Activated T-helper 1 cell treated with anti-CD3 and anti-CD28 coated beads, Interleukin-2, amount 50 U/mL, for 16 hours (primary cell): ENCODE data around the gene SCAANT1.
A peak's percentile ranks its signal among the peaks of the same experiment; 100 is the strongest.

Source experiments
- DNase-seq, 2 donors: peaks; one replicate each; pipeline ENCODE4 v3.0.0-alpha.2; 2020; ENCODE audit warnings: low read depth in 1 of 2, low spot score in 1 of 2

SCAANT1 gene

DNA sequence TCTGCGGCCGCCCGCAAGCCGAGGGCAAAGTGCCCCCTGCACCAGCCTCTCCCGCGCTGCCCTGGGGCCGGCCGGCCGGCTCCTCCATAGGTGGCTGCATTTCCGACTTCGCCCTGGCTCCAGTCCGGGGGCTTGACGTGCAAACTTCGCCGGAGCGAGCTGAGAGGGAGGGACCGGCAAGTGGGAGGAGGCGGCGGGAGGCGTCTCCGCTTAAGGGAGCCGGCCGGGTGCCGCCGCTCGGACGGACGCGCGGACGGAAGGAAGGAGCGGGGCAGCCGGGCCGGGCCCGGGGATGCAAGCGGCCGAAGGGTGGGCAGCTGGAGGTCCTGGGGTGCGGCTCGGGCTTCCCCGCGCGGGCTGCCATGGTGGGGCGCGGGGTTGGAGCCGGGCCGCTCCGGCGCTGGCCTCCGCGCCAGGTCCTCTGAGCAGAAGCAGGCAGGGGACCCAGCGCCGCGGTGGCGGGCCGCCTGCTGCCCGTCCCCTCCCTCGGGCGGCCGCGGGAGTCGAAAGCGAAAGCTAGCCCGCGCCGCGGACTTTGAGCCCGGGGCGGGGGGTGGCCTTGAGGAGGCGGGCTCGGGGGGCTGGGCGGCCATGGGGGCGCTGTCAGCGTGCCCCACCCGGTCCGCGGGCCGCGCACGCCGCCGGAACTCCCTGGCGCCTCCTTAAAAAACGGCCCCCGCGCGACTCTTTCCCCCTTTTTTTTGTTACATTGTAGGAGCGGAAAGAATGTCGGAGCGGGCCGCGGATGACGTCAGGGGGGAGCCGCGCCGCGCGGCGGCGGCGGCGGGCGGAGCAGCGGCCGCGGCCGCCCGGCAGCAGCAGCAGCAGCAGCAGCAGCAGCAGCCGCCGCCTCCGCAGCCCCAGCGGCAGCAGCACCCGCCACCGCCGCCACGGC, at the start of gene SCAANT1:
Gene SCAANT1, minus strand, starts transcription at position 511 of the 895 bp plus-strand sequence.
- DNase-seq = peak; percentile 58 to 74

DNA sequence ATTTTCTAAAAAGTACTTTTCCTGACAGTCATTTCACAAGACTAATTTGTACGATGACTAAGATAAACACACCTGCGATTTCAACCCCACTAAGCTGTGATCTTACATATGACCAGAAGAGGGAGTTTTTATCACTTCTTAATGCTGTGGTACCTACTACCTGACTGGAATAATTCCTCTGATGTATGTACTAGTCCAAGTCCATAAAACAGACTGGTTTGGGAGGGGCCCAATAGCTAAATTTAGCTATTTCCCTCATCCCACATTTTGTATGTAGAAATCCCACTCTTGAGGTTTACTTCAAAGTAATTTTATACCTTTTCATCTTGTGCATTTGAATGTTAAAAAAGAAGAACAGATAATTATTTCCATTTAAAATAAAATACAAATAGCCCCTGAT, 49.7 kb upstream of the SCAANT1 start:
- no peak for DNase-seq

DNA sequence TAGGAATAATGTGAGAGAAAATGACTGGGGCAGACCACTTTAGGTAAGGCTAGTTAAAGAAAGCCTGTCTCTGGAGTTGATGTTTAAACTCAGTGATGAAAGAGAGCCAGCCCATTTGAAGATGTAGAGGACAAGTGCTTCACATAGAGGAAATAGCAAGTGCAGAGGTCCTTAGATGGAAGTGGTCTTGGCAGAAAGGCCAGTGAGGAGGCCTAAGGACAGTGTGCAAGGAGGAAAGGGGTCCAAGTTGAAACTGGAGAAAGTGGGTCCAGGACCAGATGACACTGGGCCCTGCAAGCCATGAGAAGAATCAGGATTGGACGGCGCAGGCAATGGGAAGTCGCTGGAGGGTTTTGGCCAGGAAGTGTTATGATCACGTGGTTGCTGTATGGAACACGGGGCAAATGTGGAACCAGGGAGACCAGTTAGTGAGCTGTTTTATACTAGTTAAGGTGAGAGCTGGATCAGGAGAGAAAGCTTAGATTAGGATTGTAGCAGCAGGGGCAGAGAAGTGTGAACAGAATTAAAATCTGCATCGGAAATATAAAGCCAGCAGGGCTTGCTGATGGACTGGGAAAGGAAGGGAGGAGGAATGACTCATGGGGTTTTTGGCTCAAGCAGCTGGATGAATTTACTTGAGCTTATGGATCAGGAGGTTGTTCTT, 48.0 kb upstream of the SCAANT1 start:
- DNase-seq = no peak

DNA sequence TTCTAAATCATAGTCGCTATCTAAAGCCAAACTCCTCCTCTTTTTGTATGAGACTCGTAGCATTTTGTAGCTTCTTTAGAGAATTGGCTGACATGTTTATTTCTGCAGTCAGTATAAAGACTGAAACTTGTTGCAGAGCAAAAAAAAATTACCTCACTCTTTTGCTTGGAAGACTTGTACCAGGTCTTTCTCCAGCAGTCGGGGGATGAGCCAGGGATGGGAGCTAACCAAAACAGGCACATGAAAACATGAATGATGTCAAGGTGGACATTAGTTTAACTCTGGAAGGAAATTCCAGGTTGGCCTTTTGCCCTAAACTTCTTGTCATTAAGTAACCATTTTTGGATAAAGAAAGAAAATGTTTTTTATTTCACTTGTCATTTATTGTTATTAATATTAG, 47.0 kb upstream of the SCAANT1 start:
- no peak for DNase-seq

DNA sequence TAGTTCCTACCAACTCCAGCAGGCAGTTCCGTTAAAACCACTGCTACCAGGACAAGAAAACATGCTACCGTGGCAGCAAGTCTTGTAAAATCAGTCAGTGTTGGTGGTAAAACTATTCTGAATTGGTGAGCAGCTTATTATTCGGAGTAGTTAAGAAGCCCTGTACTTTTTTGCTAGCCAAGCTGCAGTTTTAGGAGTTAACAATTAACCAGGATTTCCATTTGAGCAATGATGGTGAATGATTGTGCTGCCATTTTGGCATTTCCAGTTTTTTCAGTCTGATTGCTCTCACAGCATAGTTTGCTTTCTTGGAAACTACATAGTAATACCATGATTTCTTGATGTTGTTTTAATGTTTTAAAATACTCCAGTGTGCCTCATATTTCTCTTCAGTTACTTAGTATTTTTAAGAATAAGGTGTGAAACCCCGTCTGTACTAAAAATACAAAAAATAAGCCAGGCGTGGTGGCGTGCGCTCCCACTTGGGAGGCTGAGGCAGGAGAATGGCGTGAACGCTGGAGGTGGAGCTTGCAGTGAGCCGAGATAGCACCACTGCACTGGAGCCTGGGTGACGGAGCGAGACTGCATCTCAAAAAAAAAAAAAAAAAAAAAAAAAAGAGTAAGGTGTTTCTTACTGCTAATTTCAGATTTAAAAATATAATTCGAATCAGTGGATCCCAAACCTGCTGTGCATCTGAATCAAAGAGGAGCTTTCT, 43.8 kb upstream of the SCAANT1 start:
- DNase-seq = no peak

DNA sequence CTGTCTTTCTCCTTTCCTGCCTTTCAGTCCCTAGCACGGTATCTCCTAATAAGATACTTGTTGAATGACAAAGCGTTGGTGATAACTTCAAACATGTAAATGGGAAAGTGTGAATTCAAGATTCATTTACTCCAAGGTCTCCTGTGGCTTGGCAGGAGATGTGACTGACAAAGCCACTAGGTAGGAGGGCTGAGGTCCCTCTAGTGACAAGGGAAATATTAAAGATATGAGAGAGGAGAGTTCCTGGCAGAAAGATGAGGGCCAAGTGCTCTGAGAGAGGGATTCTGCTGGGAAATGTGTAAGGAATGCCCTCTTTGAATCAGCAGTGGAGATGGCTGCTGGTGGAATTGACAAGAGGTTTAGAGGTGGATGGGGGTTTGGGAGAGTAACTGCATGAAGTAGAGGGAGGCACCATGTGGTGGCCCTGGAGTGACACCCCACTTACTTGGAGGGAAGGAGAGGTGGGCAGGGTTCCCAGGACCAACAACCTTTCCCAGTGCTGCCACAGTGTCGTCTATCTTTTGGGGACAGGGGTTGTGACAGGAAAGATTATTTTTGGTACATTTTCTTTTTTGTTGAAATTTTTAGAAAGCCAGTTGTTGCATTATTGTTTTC, 43.0 kb upstream of the SCAANT1 start:
- no peak for DNase-seq

DNA sequence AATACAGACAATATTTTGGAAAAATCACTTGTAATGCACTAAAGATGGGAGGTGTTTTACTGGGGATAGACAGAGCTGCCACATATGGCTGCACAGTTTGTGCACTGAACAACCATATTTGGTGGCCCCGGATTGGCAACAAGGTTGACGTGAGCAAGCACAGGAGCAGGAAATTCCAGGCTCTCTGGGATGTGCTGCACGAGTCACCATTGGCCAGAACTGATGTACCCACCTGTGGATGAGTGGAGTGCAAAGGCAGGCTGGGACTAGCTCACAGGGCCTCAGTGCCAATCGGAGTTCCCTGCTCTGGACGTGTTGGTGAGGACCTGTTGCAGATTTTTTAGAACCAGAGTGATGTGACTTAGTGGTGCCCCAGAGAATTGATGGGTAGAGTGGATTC, 42.0 kb upstream of the SCAANT1 start:
- no peak for DNase-seq

DNA sequence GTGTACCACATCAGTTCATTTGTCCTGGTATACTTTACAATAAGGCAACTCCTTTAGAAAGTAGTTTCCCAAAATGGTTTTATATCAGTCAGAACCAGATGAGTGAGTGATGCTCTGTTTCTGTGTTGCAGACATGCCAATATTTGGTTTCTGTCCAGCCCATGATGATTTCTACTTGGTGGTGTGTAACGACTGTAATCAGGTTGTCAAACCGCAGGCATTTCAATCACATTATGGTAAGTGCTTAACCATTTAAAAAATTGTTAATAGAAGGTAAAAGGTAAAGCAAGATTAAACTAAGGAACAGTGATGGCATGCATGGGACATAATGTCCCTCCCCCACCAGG, 40.0 kb upstream of the SCAANT1 start:
- no peak for DNase-seq

DNA sequence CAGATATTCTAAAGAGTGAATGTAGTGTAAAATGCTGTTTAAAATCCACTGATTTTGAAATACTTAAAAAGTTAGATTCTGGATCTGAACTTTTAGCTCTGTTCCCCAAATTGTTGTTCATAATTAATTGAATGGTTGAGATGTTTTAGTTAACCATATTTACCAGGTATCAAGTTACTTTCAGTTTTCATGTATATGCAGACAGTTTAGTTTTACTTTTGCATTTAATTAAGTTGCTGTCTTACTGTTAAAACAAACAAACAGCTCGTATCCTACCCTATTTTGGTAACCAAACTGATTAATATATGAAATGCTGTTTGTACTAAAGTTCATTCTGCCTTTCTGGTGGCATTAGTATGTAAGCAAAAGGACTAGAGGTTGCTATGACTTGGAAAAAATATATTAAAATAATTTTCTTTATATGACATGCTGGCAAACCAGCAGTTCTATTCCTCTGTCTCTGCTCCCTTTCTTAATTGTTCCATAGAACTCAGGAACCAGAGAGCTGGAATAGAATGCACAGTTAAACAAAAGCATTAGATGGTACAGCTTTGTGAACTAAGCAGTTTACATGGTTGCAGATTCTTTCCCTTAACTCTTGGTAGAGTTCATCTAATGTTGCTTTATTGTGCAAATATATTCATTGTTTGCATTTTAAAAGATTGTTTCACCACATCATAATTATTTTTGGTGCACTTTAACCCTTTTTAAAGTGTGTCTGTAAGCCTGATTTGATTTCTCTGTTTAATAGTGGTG, 39.5 kb upstream of the SCAANT1 start:
- no peak for DNase-seq

DNA sequence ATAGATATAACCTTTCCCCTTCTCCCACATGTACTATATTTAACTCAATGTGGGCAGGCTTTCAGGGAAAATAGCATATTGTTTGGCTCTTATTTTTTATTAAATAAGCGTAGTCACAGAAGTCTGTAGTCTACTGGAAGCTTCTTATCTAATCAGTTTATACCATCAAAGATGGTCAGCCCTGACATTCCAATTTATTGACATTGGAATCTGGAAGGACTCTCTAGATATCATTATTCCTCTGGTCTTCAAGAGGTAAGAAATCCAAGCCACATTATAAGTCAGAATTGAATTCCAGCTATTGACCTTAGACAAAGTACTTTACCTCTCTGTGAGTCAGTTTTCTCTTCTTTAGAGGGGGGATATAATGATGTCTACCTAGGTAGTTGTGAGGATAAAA, 38.5 kb upstream of the SCAANT1 start:
- DNase-seq = no peak

DNA sequence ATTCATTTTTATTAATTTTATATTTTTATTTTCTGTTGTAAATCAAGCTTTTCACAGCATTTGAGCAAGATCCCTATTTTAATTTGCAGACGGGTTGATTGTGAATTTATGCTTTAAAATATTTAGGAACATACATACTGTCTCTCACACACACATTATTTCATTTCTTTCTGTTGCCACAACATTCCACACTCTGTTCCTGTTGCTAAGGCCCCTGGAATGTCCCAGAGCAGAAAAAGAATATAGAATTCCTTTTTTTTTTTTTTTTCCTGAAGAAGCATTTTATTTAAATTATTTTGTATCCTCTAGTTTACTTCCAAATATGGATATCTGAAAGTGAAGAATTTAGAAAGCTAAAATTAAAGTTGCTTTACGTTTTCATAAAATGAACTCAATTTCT, 36.8 kb upstream of the SCAANT1 start:
- DNase-seq = no peak

DNA sequence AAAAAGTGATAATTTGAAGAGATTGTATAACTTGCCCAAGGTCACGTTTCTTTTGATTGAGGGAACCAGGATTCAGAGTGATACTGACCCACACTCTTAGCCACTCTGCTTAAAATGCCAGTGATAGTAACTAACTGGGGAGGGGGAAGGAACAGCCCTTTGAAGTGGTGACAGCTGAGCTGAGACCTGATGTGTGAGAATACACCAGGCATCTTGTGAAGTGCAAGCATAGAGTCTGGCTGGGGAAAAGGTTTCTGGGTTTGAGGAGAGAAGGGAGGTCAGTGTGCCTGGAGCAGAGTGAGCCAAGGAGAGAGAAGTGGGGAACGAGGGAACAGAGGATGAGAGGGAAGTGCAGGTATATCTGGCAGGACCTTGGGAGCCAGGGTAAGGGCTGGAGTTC, 35.4 kb upstream of the SCAANT1 start:
- DNase-seq = no peak

DNA sequence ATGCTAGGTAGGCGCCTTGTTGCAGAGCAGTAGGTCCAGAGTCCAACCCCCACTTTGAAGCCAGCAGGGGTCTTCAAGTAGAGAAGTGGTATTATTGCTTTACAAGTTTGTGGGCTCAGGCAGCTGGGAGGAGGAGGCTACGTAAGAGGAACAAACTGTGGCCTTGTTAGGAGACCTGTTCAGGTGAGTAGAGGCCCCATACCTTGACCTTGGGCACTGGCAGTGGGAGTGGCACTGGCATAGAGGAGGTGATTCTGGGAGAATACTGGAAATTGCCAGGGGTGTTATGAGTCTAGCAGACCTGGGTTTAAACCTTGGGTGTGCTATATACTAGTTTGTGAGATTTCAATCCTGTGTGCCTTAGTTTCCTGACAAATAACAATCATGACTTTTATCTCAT, 34.6 kb upstream of the SCAANT1 start:
- DNase-seq = no peak

DNA sequence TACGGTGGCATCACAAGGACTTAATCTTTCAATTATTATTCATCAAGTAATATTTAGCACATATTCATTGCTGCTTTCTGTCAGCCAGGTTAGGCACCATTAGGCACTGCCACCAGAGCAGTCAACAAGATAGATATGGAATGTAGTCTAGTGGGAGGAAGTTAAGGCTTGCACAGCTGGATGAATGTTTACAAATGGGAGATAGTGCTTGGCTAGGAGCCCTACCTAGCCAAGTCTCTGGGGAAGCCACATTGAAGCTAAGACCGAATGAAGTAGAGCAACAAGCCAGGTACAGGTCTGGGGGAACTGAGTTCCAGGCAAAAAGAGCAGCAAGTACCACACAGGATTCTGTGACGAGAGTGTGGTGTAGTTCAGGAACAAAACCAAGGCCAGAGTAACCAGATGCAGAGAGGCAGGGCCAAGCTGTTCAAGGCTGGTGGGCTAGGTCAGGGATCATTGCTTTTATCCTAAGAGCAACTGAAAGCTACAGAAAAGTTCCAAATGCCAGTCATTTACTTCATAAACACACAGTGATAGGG, 33.4 kb upstream of the SCAANT1 start:
- DNase-seq = no peak

DNA sequence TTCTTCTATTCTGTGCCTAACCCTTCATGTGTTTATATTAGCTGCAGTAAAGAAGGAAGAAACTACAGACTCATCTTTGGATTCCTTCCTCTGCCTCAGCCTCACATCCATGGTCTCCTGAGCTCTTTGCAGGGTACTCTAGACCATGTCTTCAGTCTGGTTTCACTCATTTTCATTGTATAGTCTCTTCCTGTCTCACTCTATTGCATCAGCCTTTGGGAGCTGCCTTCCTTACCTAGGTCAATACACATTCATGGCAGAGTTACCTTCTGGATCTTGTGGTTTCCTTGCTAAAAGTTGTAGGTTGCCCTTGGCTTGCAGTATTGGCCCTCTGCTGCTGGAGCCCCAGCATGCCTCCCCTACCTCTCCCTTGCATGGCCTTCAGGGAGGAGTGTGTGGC, 31.5 kb upstream of the SCAANT1 start:
- DNase-seq = no peak

DNA sequence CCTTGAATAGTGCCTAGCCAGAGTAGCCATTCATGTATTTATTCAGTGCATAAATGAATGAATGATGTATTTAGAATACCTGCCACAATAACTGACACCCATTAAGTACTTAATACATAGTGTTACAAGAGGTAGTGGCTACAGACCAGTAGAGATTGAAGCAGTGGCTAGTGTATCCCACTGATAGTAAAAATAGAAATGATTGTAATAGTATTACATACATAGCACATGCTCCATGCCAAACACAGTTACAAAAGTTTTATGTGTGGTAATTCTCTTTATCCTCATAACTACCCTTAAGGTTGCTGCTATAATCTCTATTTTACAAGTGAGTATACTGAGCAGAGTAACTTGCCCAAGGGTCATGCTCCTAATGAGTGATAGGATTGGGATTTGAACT, 30.3 kb upstream of the SCAANT1 start:
- DNase-seq = no peak

DNA sequence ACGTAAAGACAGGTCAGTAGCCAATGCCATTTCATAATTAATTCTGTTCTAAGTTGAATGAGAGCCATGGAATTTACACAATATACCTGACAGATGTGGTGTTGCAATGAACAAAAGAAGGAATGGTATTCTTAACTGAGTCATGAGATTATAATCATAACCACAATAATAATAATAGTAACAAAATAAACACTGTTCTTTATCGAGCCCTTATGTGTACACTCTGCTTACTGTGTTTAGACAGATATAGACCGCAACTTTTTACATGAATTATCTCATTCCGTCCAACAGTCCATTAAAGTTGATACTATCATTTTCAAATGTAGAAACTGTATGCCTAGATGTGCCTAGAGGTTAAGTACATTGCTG, 28.2 kb upstream of the SCAANT1 start:
- no peak for DNase-seq

DNA sequence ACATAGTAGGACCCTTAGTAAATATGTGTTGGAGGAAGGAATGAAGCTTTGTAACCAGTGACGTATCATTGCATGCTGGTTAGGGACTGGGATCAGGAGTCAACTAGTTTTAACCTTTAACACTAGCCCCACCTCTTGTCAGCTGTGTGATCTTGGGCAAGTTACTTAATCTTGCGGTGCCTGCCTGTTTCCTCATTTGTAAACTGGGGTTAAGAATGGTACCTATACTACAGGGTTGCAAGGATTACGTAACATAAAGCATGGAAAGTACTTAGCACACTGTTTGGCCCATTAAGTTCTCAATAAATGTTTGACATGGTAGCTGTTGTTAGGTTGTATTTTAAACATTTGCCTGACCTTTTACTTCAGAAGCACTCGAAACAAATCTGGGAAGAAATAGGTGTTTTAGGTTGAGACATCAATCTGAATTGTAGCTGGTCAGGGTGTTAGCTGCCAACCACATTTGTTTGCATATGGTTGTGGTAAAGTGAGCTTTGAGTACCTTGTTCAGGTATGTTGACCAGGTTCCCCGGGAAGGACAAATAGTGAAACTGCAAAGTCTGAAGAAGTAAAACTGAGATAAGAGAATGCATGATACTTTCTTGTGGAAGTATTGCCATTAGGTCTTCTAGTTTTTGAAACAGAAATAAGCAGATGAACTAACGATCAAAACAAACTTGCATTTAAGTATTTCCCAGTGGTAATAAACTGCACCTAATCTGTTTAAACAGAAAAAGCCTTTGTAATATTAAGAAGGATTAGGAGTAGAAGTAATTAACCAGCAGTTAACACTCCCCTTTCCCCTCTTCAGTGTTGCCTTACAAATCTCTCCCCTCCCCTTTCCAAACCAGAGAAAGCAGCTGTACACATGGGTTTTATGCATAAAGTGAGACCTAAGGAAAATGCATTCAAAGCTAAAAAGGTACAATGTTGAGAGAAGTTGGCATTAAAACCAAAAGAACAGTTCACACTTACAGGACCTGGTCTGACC, 25.8 kb upstream of the SCAANT1 start:
- no peak for DNase-seq

DNA sequence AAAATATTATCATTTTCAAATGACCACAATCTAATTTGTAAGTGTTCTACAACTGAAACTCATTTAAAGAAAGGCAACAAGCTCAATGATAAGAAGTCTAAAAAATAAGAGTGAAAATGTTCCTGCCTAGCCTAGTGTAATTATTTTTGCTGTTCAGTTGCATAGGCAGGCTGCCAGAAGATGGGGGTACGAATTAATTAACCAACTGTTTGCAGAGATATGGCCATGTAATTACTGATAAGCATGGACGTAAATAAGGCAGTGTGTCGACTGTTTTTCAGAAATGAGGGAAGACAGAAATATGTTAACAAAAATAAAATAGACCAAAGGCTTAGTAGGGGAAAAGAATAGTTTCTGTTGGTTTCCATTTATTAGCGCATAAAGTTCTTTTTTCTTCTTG, 24.7 kb upstream of the SCAANT1 start:
- no peak for DNase-seq
